ENCODE data around the gene PLCB2. TPM values are rescaled to one million over a fixed set of nuclear protein-coding genes. Genes with fewer than 3 reads are reported as not detected.

PLCB2 gene
- total RNA-seq, 2 donors from 2014 or later: 1.9 to 8.4 TPM

DNA sequence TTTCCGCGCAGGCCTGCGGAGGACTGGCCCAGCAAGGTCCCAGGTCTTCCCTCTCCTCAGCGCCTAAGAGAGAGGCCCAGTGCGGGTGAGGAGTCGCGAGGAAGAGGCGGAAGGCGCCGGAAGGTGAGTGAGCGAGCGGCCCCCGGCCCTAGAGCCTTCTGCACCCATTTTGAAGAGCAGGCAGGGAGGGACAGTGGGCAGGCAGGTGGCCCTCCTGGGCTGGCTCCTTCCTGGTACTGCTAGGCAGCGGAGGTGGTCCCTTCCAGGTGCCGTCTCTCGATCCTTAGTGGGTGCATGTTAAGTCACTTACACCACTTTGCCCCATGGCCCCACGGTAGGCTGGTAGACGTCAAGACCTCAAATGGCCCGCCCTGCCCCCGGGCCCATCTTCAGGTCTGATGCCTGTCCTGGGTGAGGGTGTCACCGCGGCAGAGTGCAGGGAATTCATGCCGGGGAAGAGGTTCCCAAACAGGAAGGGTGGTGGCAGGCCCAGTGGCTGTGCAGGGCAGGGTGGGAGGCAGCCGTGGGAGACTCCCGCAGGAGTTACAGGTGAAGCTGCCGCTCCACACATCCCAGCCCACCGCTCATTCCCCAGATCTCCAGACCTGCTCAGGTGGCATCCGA, 54.5 kb downstream of the PLCB2 start:
- peaks cover 0 to 47% of the 10 kb centered on the region in 2 donors for H3K4me1 ChIP-seq
- TF ChIP-seq, protein P1, sequence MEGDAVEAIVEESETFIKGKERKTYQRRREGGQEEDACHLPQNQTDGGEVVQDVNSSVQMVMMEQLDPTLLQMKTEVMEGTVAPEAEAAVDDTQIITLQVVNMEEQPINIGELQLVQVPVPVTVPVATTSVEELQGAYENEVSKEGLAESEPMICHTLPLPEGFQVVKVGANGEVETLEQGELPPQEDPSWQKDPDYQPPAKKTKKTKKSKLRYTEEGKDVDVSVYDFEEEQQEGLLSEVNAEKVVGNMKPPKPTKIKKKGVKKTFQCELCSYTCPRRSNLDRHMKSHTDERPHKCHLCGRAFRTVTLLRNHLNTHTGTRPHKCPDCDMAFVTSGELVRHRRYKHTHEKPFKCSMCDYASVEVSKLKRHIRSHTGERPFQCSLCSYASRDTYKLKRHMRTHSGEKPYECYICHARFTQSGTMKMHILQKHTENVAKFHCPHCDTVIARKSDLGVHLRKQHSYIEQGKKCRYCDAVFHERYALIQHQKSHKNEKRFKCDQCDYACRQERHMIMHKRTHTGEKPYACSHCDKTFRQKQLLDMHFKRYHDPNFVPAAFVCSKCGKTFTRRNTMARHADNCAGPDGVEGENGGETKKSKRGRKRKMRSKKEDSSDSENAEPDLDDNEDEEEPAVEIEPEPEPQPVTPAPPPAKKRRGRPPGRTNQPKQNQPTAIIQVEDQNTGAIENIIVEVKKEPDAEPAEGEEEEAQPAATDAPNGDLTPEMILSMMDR (IDR thresholded peaks at IDR 0.05): no peak
- H3K27me3 ChIP-seq: no peaks in the 10 kb centered on the region
- no peaks in the 10 kb centered on the region for H3K36me3 ChIP-seq
- H3K9me3 ChIP-seq: no peaks in the 10 kb centered on the region
- H3K4me3 ChIP-seq: peak overlapping the region; percentile 45 to 67
- peak overlapping the region; percentile 67 to 72 for H3K27ac ChIP-seq
- DNase-seq (ENCODE audit: low spot score): no peak

DNA sequence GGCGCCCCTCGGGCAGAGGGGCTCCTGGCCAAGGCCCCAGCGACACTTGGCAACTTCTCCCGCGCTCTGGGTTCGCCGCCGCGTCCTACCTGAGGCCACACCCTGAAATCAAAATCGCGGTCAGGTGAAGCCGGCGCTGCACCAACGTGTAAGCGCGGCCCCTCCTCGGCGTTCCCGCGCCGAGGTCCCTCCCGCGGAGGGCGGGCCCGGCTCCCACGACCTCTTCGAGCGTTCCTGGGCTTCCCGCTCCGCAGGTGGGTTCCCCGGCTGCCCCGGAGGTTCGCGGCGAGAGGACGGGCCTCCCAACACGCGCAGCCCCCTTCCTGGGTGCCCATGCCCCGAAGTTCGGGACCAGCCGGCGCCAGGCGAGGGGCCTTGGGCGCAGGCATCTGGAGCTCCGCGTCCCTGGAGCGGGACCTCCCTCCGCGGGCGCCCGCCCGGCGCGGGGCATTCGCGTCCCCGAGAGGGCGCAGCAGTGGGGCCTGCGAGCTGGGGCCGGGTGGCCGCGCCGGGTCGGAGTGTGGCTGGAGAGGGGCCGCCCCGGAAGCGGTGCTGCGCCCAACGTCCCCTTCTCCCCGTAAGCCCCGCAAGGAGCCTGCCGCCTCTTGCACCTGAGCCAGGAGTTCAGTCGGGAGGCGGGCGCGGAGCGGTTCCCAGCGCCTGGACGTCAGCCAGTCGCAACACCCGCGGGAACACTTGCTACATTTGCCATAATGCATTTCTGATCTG, 55.1 kb downstream of the PLCB2 start:
- DNase-seq (ENCODE audit: low spot score): no peak
- H3K9me3 ChIP-seq: no peaks in the 10 kb centered on the region
- TF ChIP-seq, protein P1 (IDR thresholded peaks at IDR 0.05): peak in 1 of 2 donors; percentile 30
- H3K27ac ChIP-seq: peak overlapping the region; percentile 67 to 72
- peaks cover 0 to 47% of the 10 kb centered on the region in 2 donors for H3K4me1 ChIP-seq
- H3K27me3 ChIP-seq: no peaks in the 10 kb centered on the region
- no peaks in the 10 kb centered on the region for H3K36me3 ChIP-seq
- H3K4me3 ChIP-seq: peak overlapping the region; percentile 45 to 67

DNA sequence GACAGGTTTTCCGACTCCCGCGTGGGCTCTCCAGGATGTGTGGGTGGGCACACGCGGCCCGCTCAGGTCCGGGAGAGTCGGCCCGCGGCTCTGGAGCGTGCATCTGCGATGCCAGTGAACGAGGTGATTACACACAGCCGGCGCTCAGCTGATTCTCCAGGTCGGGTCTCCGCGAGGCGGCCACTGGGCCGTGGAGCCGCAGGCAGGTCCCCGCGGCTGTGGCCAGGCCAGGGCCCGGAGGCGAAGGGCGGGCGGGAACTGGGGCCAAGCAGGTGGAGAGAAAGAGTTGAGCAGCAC, 55.6 kb downstream of the PLCB2 start:
- H3K9me3 ChIP-seq: no peaks in the 10 kb centered on the region
- no peaks in the 10 kb centered on the region for H3K27me3 ChIP-seq
- TF ChIP-seq, protein P1 (IDR thresholded peaks at IDR 0.05): no peak
- H3K36me3 ChIP-seq: no peaks in the 10 kb centered on the region
- peaks cover 0 to 47% of the 10 kb centered on the region in 2 donors for H3K4me1 ChIP-seq
- peak overlapping the region; percentile 67 to 72 for H3K27ac ChIP-seq
- peak overlapping the region; percentile 45 to 67 for H3K4me3 ChIP-seq
- no peak for DNase-seq (ENCODE audit: low spot score)

GRCh38 chr15:40251486-40252140, 56.1 kb downstream of the PLCB2 start:
- Histone ChIP-seq H3K9me3 (no peaks in the 10 kb centered on the region), H3K27ac (peak overlapping the region; percentile 67 to 72), H3K4me3 (no peak overlapping the region), H3K4me1 (peaks cover 0 to 47% of the 10 kb centered on the region in 2 donors), H3K27me3 (no peaks in the 10 kb centered on the region), H3K36me3 (no peaks in the 10 kb centered on the region)
- no peak for DNase-seq (ENCODE audit: low spot score)
- TF ChIP-seq, protein P1 (IDR thresholded peaks at IDR 0.05): no peak

GRCh38 chr15:40250771-40251483, 56.8 kb downstream of the PLCB2 start:
- Histone ChIP-seq H3K9me3 (no peaks in the 10 kb centered on the region), H3K36me3 (no peaks in the 10 kb centered on the region), H3K4me3 (no peak overlapping the region), H3K4me1 (peaks cover 0 to 47% of the 10 kb centered on the region in 2 donors), H3K27me3 (no peaks in the 10 kb centered on the region), H3K27ac (peak overlapping the region; percentile 67 to 72)
- no peak for DNase-seq (ENCODE audit: low spot score)
- TF ChIP-seq, protein P1 (IDR thresholded peaks at IDR 0.05): no peak

Data from right atrium auricular region (tissue), 2 donors.